ENCODE results near the gene KRT75.

DNA sequence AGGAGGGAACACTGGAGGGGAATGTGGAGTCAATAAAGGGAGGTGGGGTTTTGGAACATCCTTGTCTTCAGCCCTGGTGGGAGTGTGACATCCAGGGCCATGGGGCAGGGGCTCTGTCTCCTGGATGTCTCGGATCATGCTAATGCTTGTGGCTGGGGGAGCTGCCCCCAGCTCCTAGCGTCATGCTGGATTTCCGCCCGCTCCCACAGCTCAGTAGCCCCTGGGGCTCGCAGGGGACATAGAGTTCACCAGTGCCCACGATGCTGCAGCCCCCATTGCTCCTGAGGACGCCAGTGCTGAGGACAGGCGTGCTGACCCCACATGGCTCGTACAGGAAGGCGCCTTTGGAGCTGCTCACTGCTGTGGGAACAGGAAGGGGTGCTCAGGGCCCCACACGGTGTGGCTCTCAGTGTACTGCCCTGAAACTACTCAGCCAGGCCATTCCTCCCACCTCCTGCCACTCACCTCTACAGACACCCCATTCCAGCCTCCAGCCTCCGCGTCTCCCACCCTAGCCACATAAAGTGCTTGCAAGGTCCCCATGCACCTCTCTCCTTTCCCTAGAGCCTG is 39.2 kb downstream of the KRT75 start:
- TF ChIP-seq, protein P1, sequence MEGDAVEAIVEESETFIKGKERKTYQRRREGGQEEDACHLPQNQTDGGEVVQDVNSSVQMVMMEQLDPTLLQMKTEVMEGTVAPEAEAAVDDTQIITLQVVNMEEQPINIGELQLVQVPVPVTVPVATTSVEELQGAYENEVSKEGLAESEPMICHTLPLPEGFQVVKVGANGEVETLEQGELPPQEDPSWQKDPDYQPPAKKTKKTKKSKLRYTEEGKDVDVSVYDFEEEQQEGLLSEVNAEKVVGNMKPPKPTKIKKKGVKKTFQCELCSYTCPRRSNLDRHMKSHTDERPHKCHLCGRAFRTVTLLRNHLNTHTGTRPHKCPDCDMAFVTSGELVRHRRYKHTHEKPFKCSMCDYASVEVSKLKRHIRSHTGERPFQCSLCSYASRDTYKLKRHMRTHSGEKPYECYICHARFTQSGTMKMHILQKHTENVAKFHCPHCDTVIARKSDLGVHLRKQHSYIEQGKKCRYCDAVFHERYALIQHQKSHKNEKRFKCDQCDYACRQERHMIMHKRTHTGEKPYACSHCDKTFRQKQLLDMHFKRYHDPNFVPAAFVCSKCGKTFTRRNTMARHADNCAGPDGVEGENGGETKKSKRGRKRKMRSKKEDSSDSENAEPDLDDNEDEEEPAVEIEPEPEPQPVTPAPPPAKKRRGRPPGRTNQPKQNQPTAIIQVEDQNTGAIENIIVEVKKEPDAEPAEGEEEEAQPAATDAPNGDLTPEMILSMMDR (IDR thresholded peaks at IDR 0.05; ENCODE audit: borderline replicate concordance, extremely low read depth, low read length, poor library complexity, severe bottlenecking) = no peak
- TF ChIP-seq EZH2 (IDR thresholded peaks at IDR 0.05; ENCODE audit: borderline replicate concordance, low read depth, low read length, severe bottlenecking) = no peak
